H4 (cell line): ENCODE results near the gene KRT33A. TPM values are rescaled to one million over a fixed set of nuclear protein-coding genes. Genes with fewer than 3 reads are reported as not detected.

Source experiments
- DNase-seq: peaks from one replicate; pipeline ENCODE4 v3.0.0-alpha.2; 2015; ENCODE audit warnings: low spot score
- total RNA-seq: library from RNA; depleted of rRNA; stranded (reverse); fragments of >200 nt; shearing (Covaris generic); gene quantifications from 2 replicates; pipeline ENCODE4 v1.2.3, GENCODE V29; 2014; rRNA removed

Gene KRT33A
- total RNA-seq, 1 experiment from 2014 or later = not detected

DNA sequence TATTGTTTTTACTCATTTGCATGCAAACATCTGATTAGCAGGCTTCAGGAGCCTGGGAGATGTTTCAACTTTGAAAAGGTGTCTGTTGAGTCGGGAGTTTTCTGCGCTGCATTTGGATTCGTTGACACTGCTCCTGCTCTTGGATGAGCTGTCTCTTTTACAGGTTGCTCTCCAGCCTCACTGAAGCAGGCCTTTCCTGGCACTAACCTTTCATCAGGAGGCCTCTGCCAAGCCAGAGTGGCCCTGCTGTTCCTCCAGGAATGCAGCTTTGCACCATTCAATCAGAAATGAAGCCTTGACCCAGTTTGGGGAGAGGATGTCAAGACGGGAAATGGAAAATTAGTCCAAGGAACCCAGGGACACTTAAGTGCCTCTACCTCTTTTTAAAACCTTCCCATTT is 47.6 kb downstream of the KRT33A start:
- no peak for DNase-seq

DNA sequence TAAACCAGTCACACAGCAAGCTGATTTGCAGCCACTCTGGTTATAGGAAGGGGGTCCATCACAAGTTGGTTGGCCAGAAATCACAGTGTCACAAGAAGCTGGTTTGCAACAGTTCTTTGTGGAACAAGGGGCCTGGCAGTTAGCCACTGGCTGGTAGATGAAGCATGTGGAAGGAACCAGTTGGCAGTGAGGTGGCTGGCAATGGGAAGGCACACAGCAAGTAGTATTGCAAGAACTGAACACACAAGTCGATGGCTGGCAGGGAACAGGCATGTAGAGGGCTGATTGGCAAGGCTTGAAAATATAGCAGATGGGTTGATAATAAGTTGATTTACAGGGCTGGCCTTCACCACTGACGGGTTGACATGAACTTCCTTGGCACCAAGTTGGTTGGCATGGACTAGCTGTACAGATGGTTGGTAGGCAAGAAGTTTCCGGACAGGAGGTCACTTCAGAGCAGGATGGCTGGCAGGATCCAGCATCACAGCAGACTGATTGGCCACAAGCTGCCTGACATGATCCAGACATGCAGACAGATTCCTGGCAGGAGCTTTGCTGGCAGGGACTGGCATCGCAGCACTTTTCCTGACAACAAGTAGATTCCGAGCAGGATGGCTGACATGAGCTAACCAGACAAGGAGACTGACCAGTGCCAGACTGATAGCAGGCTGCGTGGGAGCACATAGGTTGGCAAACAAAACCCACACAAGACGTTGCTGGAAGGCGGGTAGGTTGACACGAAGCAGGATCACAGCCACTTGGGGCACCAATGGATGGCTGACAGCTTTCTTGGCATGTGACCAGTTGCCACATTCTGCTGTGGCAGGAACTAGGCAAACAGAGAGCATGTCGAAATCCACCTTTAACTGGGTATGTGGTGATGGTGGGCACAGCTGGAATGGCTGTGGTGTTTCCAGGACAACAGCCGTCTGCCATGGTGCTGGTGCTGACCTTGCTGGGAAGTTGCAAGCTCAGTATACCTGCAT is 48.4 kb downstream of the KRT33A start, which contains the start of gene KRTAP29-1:
Gene KRTAP29-1, minus strand, starts transcription at position 936 of the 986 bp plus-strand sequence. Its CDS starts 0 bp downstream, at position 936.
- DNase-seq = peak; percentile 59

DNA sequence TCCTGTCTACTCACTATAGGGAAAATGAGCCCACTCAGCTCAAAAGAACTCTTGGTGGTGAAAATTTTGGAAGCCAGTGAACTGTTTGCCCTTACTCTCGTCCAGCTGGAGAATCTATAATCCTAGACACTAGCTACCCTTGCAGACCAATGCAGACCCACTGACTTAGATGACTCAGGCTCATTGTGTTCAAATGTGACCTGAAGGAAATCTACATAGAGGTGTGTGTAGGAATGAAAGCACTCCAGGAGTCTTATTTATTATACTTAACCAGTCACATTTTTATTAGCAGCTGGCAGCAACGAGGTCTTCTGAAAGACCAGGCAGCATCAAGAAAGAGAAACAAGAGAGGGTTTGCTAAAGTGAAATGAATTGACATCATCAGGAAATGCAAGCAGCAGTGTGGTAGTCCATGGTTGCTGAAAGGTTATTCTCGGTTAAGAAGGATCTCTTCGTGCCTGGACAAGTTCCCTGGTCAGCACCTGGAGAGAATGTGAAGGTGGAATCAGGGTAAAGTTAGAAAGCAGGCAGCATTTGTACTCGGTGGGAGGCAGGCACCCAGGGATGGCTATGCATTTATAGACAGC is 49.3 kb downstream of the KRT33A start:
- DNase-seq = no peak

DNA sequence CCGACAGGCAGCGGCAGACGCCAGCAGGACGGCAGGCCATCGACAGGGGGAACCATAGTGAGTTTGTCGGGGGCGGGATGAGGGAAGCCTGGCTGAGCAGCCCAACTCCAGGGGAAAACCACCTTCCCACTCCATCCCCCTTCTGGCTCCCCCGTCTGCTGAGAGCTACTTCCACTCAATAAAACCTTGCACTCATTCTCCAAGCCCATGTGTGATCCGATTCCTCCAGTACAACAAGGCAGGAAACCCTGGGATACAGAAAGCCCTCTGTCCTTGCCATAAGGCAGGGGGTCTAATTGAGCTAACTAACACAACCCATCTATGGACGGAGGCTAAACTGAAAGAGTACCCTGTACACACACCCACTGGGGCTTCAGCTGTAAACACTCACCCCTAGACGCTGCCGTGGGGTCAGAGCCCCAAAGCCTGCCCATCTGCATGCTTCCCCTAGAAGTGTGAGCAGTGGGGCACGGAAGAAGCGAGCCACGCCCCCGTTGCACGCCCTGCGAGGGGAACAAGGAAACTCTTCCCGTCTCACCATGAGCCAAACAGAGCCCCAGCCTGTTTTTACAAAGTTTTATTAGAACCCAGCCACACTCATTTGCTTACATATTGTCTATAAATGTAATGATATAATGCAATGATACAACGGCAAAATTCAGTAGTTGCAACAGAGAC is 52.0 kb downstream of the KRT33A start:
- no peak for DNase-seq

DNA sequence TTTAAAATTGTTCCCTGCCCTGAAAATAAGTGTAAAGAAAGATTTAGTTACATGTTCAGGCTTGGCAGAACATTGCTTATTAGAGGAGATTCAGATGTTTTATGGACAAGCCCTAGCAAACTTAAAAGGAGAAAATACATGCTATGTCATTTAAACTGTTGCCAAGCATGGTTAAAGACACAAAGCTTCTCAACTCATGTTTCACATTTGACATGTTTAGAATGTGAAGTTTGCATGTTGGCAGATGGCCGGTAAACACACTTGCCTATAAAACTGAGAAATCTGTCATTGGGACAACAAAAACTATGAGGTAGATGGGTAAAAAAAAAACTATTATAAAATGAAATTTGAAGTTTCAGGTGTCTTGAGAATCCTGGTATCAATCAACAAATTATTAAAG is 53.8 kb downstream of the KRT33A start:
- DNase-seq = no peak

Other genes starting within 250 kb of the KRT33A start
- gene KRTAP4-16, start 248.6 kb downstream of the KRT33A start, total RNA-seq = not detected in 2 replicates
- not detected in 2 replicates for gene KRTAP4-9, start 245.4 kb downstream of the KRT33A start, total RNA-seq
- gene KRTAP4-11, start 232.5 kb downstream of the KRT33A start, total RNA-seq = not detected in 2 replicates
- not detected in 2 replicates for gene KRTAP4-12, start 226.6 kb downstream of the KRT33A start, total RNA-seq
- not detected in 2 replicates for gene KRTAP4-6, start 210.3 kb downstream of the KRT33A start, total RNA-seq
- gene KRTAP4-5, start 201.0 kb downstream of the KRT33A start, total RNA-seq = not detected in 2 replicates
- not detected in 2 replicates for gene KRTAP4-4, start 190.1 kb downstream of the KRT33A start, total RNA-seq
- not detected in 2 replicates for gene KRTAP4-3, start 182.6 kb downstream of the KRT33A start, total RNA-seq
- gene KRTAP4-2, start 172.6 kb downstream of the KRT33A start, total RNA-seq = not detected in 2 replicates
- gene KRTAP4-1, start 165.9 kb downstream of the KRT33A start, total RNA-seq = not detected in 2 replicates
- gene KRTAP9-1, start 160.9 kb downstream of the KRT33A start, total RNA-seq = not detected in 2 replicates
- gene KRTAP9-2, start 124.2 kb downstream of the KRT33A start, total RNA-seq = not detected in 2 replicates
- gene KRTAP9-3, start 118.4 kb downstream of the KRT33A start, total RNA-seq = not detected in 2 replicates
- gene KRTAP9-8, start 112.8 kb downstream of the KRT33A start, total RNA-seq = not detected in 2 replicates
- gene KRTAP9-4, start 101.1 kb downstream of the KRT33A start, total RNA-seq = not detected in 2 replicates
- not detected in 2 replicates for gene KRTAP9-9, start 95.4 kb downstream of the KRT33A start, total RNA-seq
- gene KRTAP9-6, start 85.5 kb downstream of the KRT33A start, total RNA-seq = not detected in 2 replicates
- gene KRTAP9-7, start 75.1 kb downstream of the KRT33A start, total RNA-seq = not detected in 2 replicates
- not detected in 2 replicates for gene KRTAP29-1, start 48.0 kb downstream of the KRT33A start, total RNA-seq
- not detected in 2 replicates for gene KRTAP16-1, start 41.5 kb downstream of the KRT33A start, total RNA-seq
- not detected in 2 replicates for gene KRTAP17-1, start 35.1 kb downstream of the KRT33A start, total RNA-seq
- not detected in 2 replicates for gene KRT33B, start 19.0 kb upstream of the KRT33A start, total RNA-seq
- gene KRT34, start 31.5 kb upstream of the KRT33A start, total RNA-seq = 0.12 and 0.21 TPM in 2 replicates
- gene KRT31, start 46.8 kb upstream of the KRT33A start, total RNA-seq = not detected in 2 replicates
- not detected in 2 replicates for gene KRT37, start 73.8 kb upstream of the KRT33A start, total RNA-seq
- not detected in 2 replicates for gene KRT38, start 90.2 kb upstream of the KRT33A start, total RNA-seq
- not detected in 2 replicates for gene KRT32, start 116.6 kb upstream of the KRT33A start, total RNA-seq
- not detected in 2 replicates for gene KRT35, start 130.3 kb upstream of the KRT33A start, total RNA-seq
- gene KRT36, start 139.1 kb upstream of the KRT33A start, total RNA-seq = not detected in 2 replicates
- not detected in 2 replicates for gene KRT13, start 154.8 kb upstream of the KRT33A start, total RNA-seq
- 0.35 and 1.5 TPM in 2 replicates for gene KRT15, start 168.1 kb upstream of the KRT33A start, total RNA-seq
- 0.17 TPM in 1 of 2 replicates, not detected in the other for gene KRT19, start 177.5 kb upstream of the KRT33A start, total RNA-seq
- gene KRT9, start 221.2 kb upstream of the KRT33A start, total RNA-seq = not detected in 2 replicates
- not detected in 2 replicates for gene KRT14, start 236.1 kb upstream of the KRT33A start, total RNA-seq